ENCODE results near the gene PVALB. TPM values are rescaled to one million over a fixed set of nuclear protein-coding genes. Genes with fewer than 3 reads are reported as not detected.

The PVALB gene
- total RNA-seq, 1 experiment from 2014 or later, result not detected

GRCh38 chr22:36835903-36836302 is 19.1 kb upstream of the PVALB start:
- Histone ChIP-seq H3K9ac (ENCODE audit: low read length) (no peak overlapping the region), H3K27me3 (ENCODE audit: insufficient read depth, low read length) (0 out of 2 replicates have a peak, but pooled peaks cover 8% of the 10 kb centered on the region), H3K36me3 (ENCODE audit: control insufficient read depth in 1 of 2, insufficient read depth in 2 of 2, low read length in 2 of 2) (no peaks in the 10 kb centered on the region), H3K4me1 (ENCODE audit: control insufficient read depth in 1 of 2, insufficient read depth in 2 of 2, low read length in 2 of 2) (peaks cover 0 to 5% of the 10 kb centered on the region in 2 experiments; a peak in 1 of 4 replicates), H3K9me3 (ENCODE audit: control insufficient read depth in 1 of 2, insufficient read depth in 1 of 2, low read depth in 1 of 2, low read length in 2 of 2) (no peaks in the 10 kb centered on the region; a peak in 1 of 4 replicates), H3K4me2 (ENCODE audit: low read length) (no peak overlapping the region), H3K79me2 (ENCODE audit: insufficient read depth, low read length) (no peaks in the 10 kb centered on the region), H2AFZ (ENCODE audit: low read depth, low read length, poor library complexity, severe bottlenecking) (no peak overlapping the region), H3K9me2 (ENCODE audit: insufficient read depth) (no peaks in the 10 kb centered on the region), H3K4me3 (replicated peaks in 1 of 2; ENCODE audit: low read depth in 1 of 2, low read length in 2 of 2) (no peak overlapping the region), H4K20me1 (ENCODE audit: insufficient read depth) (no peaks in the 10 kb centered on the region), H3K27ac (ENCODE audit: low read depth, low read length) (no peak overlapping the region)
- ATAC-seq, result no peak
- TF ChIP-seq POLR2A (IDR thresholded peaks at IDR 0.05; ENCODE audit: borderline replicate concordance, extremely low read depth, insufficient read depth, insufficient read length) (no peak), ZNF274 (IDR thresholded peaks at IDR 0.05; ENCODE audit: low read depth, low read length) (no peak), SIN3A (IDR thresholded peaks at IDR 0.05; ENCODE audit: low read depth) (no peak), EGR1 (IDR thresholded peaks at IDR 0.05; ENCODE audit: low read depth) (no peak), TCF7L2 (IDR thresholded peaks at IDR 0.05; ENCODE audit: borderline replicate concordance, extremely low read depth, insufficient read depth, insufficient read length) (no peak), SP1 (IDR thresholded peaks at IDR 0.05; ENCODE audit: low read depth) (no peak), YY1 (IDR thresholded peaks at IDR 0.05; ENCODE audit: extremely low read depth, insufficient replicate concordance, low read depth, low read length) (no peak), CBX3 (IDR thresholded peaks at IDR 0.05; ENCODE audit: low read depth) (no peak), CEBPB (IDR thresholded peaks at IDR 0.05; ENCODE audit: low read depth) (no peak), SRF (IDR thresholded peaks at IDR 0.05; ENCODE audit: low read depth) (no peak), POLR2AphosphoS5 (IDR thresholded peaks at IDR 0.05; ENCODE audit: low read depth, low read length) (no peak), ELF1 (IDR thresholded peaks at IDR 0.05; ENCODE audit: borderline replicate concordance, low read depth) (no peak), EZH2phosphoT487 (IDR thresholded peaks at IDR 0.05; ENCODE audit: borderline replicate concordance) (no peak), FOSL1 (IDR thresholded peaks at IDR 0.05; ENCODE audit: low read depth) (no peak), CTCF (IDR thresholded peaks at IDR 0.05 in 2 of 3, conservative IDR thresholded peaks at IDR 0.05 in 1 of 3; ENCODE audit: borderline replicate concordance in 1 of 3, insufficient read depth in 1 of 3, low read depth in 2 of 3, low read length in 2 of 3) (no peak)
- TF ChIP-seq, protein P1, sequence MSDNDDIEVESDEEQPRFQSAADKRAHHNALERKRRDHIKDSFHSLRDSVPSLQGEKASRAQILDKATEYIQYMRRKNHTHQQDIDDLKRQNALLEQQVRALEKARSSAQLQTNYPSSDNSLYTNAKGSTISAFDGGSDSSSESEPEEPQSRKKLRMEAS (IDR thresholded peaks at IDR 0.05), result no peak
- TF ChIP-seq, protein P2, sequence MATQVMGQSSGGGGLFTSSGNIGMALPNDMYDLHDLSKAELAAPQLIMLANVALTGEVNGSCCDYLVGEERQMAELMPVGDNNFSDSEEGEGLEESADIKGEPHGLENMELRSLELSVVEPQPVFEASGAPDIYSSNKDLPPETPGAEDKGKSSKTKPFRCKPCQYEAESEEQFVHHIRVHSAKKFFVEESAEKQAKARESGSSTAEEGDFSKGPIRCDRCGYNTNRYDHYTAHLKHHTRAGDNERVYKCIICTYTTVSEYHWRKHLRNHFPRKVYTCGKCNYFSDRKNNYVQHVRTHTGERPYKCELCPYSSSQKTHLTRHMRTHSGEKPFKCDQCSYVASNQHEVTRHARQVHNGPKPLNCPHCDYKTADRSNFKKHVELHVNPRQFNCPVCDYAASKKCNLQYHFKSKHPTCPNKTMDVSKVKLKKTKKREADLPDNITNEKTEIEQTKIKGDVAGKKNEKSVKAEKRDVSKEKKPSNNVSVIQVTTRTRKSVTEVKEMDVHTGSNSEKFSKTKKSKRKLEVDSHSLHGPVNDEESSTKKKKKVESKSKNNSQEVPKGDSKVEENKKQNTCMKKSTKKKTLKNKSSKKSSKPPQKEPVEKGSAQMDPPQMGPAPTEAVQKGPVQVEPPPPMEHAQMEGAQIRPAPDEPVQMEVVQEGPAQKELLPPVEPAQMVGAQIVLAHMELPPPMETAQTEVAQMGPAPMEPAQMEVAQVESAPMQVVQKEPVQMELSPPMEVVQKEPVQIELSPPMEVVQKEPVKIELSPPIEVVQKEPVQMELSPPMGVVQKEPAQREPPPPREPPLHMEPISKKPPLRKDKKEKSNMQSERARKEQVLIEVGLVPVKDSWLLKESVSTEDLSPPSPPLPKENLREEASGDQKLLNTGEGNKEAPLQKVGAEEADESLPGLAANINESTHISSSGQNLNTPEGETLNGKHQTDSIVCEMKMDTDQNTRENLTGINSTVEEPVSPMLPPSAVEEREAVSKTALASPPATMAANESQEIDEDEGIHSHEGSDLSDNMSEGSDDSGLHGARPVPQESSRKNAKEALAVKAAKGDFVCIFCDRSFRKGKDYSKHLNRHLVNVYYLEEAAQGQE (IDR thresholded peaks at IDR 0.05; ENCODE audit: low read depth), result no peak
- TF ChIP-seq, protein P3, sequence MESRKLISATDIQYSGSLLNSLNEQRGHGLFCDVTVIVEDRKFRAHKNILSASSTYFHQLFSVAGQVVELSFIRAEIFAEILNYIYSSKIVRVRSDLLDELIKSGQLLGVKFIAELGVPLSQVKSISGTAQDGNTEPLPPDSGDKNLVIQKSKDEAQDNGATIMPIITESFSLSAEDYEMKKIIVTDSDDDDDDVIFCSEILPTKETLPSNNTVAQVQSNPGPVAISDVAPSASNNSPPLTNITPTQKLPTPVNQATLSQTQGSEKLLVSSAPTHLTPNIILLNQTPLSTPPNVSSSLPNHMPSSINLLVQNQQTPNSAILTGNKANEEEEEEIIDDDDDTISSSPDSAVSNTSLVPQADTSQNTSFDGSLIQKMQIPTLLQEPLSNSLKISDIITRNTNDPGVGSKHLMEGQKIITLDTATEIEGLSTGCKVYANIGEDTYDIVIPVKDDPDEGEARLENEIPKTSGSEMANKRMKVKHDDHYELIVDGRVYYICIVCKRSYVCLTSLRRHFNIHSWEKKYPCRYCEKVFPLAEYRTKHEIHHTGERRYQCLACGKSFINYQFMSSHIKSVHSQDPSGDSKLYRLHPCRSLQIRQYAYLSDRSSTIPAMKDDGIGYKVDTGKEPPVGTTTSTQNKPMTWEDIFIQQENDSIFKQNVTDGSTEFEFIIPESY (IDR thresholded peaks at IDR 0.05; ENCODE audit: extremely low read depth, insufficient replicate concordance, low read length), result no peak
- RAD21 ChIA-PET (ENCODE audit: low non-redundant PET in 1 of 2, low total read pairs in 2 of 2, uncharacterized antibody in 2 of 2, unreplicated experiment in 2 of 2), result no interaction called here
- intact Hi-C loops (cut with micrococcal nuclease), result no loop called here
- POLR2A ChIA-PET, result no interaction called here
- no TSS peak for BruUV-seq (replicated peaks)
- DNase-seq (ENCODE audit: low read depth, low spot score), result no peak
- CTCF ChIA-PET, result interaction anchor here (0.7 to 1.5 kb wide), 3 partner anchors 20 to 284 kb away, joined by 3 to 4 read pairs (median 4); no protein-coding TSS in a partner anchor

Measured in HCT116 (cell line).